OCI-LY7 (cell line): Measurements from ENCODE around the gene PIEZO2. TPM values are rescaled to one million over a fixed set of nuclear protein-coding genes. Genes with fewer than 3 reads are reported as not detected.

Experiments
- BruUV-seq: library from RNA; stranded (reverse); fragments of 400-500 nt; replicated peaks from 2 replicates; lab custom pipeline; 2021; lab: Mats Ljungman, UMichigan
- CTCF ChIA-PET: fragments of 300-600 bp; sonication (Branson Sonifier 250); formaldehyde crosslinking; loops from one replicate; lab custom pipeline; 2022; ENCODE audit warnings: antibody characterized with exemption; ENCODE audit not compliant: unreplicated experiment; lab: Charles Lee
- POLR2A ChIA-PET: fragments of 300-600 bp; sonication (Branson Sonifier 250); formaldehyde crosslinking; loops from one replicate; lab custom pipeline; 2022; ENCODE audit warnings: antibody characterized with exemption; lab: Charles Lee
- DNase-seq: peaks from one replicate; pipeline ENCODE4 v3.0.0-alpha.2; 2015; ENCODE audit warnings: low spot score
- H2AFZ ChIP-seq: fragments of 200-600 bp; sonication (generic), shearing (Covaris generic); 2 replicates; pipeline ENCODE4 v1.6.1; 2014; ENCODE audit warnings: mild to moderate bottlenecking, antibody characterized with exemption, low read length, moderate library complexity
- H3K27ac ChIP-seq: fragments of 200-600 bp; sonication (generic); 2 replicates; pipeline ENCODE4 v1.5.1; 2014; ENCODE audit warnings: mixed run types, low read depth, mild to moderate bottlenecking, moderate library complexity, low read length, inconsistent platforms; ENCODE audit not compliant: poor library complexity, severe bottlenecking
- H3K36me3 ChIP-seq: fragments of 200-600 bp; sonication (generic); 2 replicates; pipeline ENCODE4 v1.6.1; 2014; ENCODE audit warnings: mild to moderate bottlenecking, antibody characterized with exemption, low read length, moderate library complexity, mixed read lengths; ENCODE audit not compliant: insufficient read depth
- H3K4me1 ChIP-seq: fragments of 200-600 bp; sonication (generic); 2 replicates; pipeline ENCODE4 v1.5.1; 2014; ENCODE audit warnings: mild to moderate bottlenecking, low read length; ENCODE audit not compliant: insufficient read depth, poor library complexity, severe bottlenecking
- H3K4me2 ChIP-seq: fragments of 200-600 bp; sonication (generic); 2 replicates; pipeline ENCODE4 v1.6.1; 2014; ENCODE audit warnings: mild to moderate bottlenecking, low read length
- H3K4me3 ChIP-seq: fragments of 200-600 bp; sonication (generic); 2 replicates; pipeline ENCODE4 v1.5.1; 2014; ENCODE audit warnings: mild to moderate bottlenecking, low read depth, low read length; ENCODE audit not compliant: poor library complexity, severe bottlenecking
- H3K79me2 ChIP-seq: fragments of 200-600 bp; sonication (generic); 2 replicates; pipeline ENCODE4 v1.6.1; 2016; ENCODE audit warnings: low read depth, mild to moderate bottlenecking, low read length, moderate library complexity, mixed read lengths; ENCODE audit not compliant: insufficient read depth
- H3K9me2 ChIP-seq: fragments of 200-600 bp; sonication (generic); 2 replicates; pipeline ENCODE4 v1.6.1; 2016; ENCODE audit warnings: mild to moderate bottlenecking, low read length, mixed read lengths; ENCODE audit not compliant: insufficient read depth
- H3K9me3 ChIP-seq: fragments of 200-600 bp; sonication (generic); 2 replicates; pipeline ENCODE4 v1.6.1; 2014; ENCODE audit warnings: mild to moderate bottlenecking, mixed run types, low read length, mixed read lengths
- H4K20me1 ChIP-seq: fragments of 200-600 bp; sonication (generic); 2 replicates; pipeline ENCODE4 v1.6.1; 2014; ENCODE audit warnings: mild to moderate bottlenecking, antibody characterized with exemption, low read length, moderate library complexity, mixed read lengths; ENCODE audit not compliant: insufficient read depth
- EZH2phosphoT487 ChIP-seq: fragments of 200-600 bp; sonication (generic); IDR thresholded peaks from 2 replicates; pipeline ENCODE4 v1.6.1; 2018; ENCODE audit warnings: low read depth, borderline replicate concordance, mild to moderate bottlenecking, mixed run types, antibody characterized with exemption, low read length, moderate library complexity, mixed read lengths
- intact Hi-C: fragments of 100-400 bp; cut with micrococcal nuclease; formaldehyde crosslinking; loops from one replicate; pipeline ENCODE4 v1.10.0; 2022; ENCODE audit not compliant: unreplicated experiment
- total RNA-seq, 2 experiments: library from RNA; depleted of rRNA in 1 of 2; stranded (reverse); fragments of >200 nt in 1 of 2; shearing (Covaris generic) in 1 of 2; gene quantifications; 2 replicates each; pipeline ENCODE4 v1.2.3, GENCODE V29; 2014 to 2022
- TF ChIP-seq, protein P1 (sequence below): fragments of 200-600 bp; sonication (generic); conservative IDR thresholded peaks from 2 replicates; pipeline ENCODE4 v1.5.1; 2014; ENCODE audit warnings: mild to moderate bottlenecking, antibody characterized with exemption, low read length, moderate library complexity, mixed read lengths

PIEZO2 gene
- total RNA-seq, 2 experiments from 2014 or later: 0.95 to 3.3 TPM

DNA sequence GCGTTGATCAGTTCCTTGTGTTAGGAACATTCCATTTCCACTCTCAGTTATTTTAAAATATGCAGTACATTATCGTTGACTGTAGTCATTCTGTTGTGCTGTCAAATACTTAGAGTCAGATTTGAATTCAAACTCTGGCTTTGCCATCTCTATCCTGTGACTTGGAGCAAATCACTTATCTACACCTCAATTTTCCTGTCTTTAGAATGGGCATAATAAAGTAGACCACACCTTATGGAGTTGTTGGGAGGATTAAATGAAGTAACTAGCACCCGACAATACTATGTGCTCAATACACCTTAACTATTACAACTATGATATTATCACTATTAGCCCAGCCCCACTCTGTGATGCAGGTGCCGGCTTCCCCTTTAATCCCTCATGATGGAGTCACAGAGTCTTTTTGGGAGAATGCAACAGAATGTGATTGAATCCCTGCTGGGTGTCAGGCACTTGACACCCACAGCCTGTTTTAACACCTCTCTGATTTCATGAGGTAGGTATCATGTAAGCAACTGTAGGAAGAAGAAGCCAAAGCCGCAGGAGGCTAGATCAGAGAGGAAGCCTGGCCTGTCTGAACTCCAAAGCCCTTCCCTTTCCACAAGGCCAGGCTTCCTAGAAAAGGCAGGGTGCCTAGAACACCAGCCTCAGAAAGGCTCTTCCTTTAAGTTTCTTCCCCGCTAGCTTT, 315.1 kb downstream of the PIEZO2 start:
- Histone ChIP-seq H3K4me2 (no peak overlapping the region), H3K79me2 (no peaks in the 10 kb centered on the region), H2AFZ (no peak overlapping the region), H3K9me3 (no peaks in the 10 kb centered on the region), H3K4me1 (no peaks in the 10 kb centered on the region), H3K27ac (no peak overlapping the region), H4K20me1 (no peaks in the 10 kb centered on the region), H3K4me3 (no peak overlapping the region), H3K36me3 (no peaks in the 10 kb centered on the region), H3K9me2 (no peaks in the 10 kb centered on the region)
- intact Hi-C loops: no loop called here
- TF ChIP-seq, protein P1, sequence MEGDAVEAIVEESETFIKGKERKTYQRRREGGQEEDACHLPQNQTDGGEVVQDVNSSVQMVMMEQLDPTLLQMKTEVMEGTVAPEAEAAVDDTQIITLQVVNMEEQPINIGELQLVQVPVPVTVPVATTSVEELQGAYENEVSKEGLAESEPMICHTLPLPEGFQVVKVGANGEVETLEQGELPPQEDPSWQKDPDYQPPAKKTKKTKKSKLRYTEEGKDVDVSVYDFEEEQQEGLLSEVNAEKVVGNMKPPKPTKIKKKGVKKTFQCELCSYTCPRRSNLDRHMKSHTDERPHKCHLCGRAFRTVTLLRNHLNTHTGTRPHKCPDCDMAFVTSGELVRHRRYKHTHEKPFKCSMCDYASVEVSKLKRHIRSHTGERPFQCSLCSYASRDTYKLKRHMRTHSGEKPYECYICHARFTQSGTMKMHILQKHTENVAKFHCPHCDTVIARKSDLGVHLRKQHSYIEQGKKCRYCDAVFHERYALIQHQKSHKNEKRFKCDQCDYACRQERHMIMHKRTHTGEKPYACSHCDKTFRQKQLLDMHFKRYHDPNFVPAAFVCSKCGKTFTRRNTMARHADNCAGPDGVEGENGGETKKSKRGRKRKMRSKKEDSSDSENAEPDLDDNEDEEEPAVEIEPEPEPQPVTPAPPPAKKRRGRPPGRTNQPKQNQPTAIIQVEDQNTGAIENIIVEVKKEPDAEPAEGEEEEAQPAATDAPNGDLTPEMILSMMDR: no peak
- ChIA-PET POLR2A (interaction anchor here (0.6 kb wide), 2 partner anchors 9 to 1392 kb away, joined by 3 read pairs; no protein-coding TSS in a partner anchor), CTCF (no interaction called here)
- no peak for DNase-seq
- no TSS peak for BruUV-seq

DNA sequence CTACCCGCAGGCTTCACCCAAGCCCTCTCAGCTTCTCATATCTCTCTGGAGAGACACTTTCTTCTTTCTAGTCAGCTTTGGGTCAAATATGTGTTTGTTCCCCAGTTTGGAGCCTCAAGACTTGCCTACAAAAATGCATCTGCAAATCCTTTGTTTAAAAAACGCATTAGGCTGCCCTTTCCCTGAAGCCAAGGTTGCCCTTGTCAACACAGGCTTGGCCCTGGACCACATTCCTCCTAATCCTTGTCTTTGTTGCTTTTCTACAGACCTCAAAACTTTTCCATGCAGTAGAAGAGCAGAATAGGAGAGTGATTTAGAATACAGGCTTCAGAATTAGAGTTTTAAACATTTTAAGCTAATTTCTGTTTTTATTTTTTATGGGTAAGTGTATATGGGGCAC, 315.7 kb downstream of the PIEZO2 start:
- no peaks in the 10 kb centered on the region for H4K20me1 ChIP-seq
- H3K9me3 ChIP-seq: no peaks in the 10 kb centered on the region
- ChIA-PET CTCF (no interaction called here), POLR2A (interaction anchor here (0.6 kb wide), 1 partner anchor 135 kb away, joined by 3 read pairs; no protein-coding TSS in a partner anchor)
- H3K4me3 ChIP-seq: no peak overlapping the region
- no TSS peak for BruUV-seq
- no peak overlapping the region for H3K27ac ChIP-seq
- H2AFZ ChIP-seq: no peak overlapping the region
- H3K4me2 ChIP-seq: no peak overlapping the region
- H3K4me1 ChIP-seq: no peaks in the 10 kb centered on the region
- H3K9me2 ChIP-seq: no peaks in the 10 kb centered on the region
- DNase-seq: no peak
- TF ChIP-seq, protein P1: no peak
- intact Hi-C loops: no loop called here
- H3K79me2 ChIP-seq: no peaks in the 10 kb centered on the region
- no peaks in the 10 kb centered on the region for H3K36me3 ChIP-seq

DNA sequence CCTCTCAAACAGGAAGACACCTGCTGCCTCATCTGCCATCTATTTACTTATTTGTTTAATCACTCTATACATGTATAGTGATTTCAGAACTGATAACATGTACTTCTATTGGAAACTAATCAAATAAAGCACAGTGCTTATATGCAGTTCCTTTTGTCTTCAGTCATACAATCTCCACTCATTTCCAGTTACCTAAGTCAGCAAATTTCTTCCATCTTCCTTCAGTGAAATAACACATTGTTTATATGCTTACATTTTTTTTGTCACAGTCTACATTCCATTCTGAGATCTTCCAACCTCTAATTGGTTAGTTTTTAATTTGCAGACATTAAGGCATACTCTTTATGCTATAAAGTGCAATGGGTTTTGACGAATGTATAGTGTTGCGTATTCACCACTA, 323.0 kb downstream of the PIEZO2 start:
- Histone ChIP-seq H3K4me3 (no peak overlapping the region), H3K36me3 (no peaks in the 10 kb centered on the region), H3K9me2 (no peaks in the 10 kb centered on the region), H3K9me3 (no peaks in the 10 kb centered on the region), H2AFZ (no peak overlapping the region), H3K79me2 (no peaks in the 10 kb centered on the region), H4K20me1 (no peaks in the 10 kb centered on the region), H3K4me1 (no peaks in the 10 kb centered on the region), H3K27ac (no peak overlapping the region), H3K4me2 (no peak overlapping the region)
- TF ChIP-seq, protein P1: no peak
- TF ChIP-seq EZH2phosphoT487: no peak
- ChIA-PET CTCF (no interaction called here), POLR2A (no interaction called here)
- BruUV-seq: no TSS peak
- no peak for DNase-seq
- intact Hi-C loops: no loop called here
